Measurements from ENCODE around the gene COPZ1.
"Not testable (repeated sequence)": the region's sequence is repeated elsewhere in the genome, so short reads cannot be mapped to it uniquely, and the experiment has no call there.

The COPZ1 gene

DNA sequence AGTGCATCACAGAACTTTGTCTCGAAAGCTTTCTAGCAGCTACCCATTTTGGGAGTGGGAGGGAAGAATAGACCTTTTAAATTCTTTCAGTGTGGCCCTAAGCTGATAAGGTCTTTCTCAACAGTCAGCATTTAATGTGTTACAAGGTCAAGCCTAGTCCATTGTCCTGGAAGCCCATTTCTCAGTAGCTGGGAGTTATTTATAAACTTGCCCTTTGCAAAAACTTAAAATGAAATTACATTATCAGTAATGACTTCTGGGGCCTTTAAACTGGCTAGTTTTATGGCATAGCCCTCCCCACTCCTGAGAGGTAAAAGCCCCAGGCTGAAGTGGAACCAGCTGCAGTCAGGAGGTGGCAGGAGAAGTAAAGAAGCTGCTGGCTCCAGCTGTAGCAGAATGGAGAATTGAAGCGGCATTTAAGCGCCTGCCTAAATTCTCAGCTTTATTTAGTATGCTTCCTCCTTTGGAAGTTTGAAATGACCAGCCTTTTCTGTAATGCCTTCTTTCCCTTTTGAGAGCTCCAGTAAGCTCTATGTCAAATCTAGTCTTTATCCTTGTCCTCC, 12.4 kb downstream of the COPZ1 start:
- DNase-seq (ENCODE audit: low spot score), result no peak

DNA sequence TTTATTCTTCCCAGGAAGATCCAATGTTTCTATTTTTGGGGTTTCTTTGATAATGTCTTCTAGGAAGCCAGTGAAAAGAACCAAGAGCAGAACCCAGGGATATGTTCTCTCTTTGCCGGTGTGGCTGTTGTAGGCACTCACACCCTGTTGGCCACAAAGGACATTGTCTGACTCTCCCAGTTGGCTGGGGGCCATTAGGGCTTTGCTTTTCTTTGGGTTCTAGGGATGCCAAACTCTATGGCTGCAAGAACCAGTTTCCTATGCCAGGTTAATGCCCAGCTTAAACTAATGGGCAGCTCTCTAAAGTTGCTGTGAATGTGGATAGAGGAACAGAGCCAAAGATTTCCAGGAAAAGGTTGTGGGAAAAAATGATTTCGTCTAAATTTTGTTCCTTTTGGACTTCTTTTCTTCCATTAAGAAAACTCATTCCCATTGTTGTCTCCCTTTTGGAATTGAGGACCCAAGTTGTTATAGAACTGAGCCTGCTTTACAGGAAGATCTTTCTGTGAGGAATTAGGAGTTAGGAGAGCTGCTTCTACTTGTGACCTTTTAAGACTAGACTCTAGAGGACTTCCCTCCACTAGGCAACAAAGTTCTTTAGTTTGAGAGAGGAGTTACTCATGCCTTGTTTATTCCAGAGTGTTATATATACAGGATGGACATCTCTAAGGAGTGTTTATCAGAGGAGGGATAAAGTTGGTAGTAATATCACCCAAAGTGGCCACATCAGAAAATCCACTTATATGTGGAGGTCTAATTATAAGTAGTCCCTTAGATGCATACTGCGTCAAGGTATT, 13.1 kb downstream of the COPZ1 start:
- DNase-seq (ENCODE audit: low spot score), result no peak

DNA sequence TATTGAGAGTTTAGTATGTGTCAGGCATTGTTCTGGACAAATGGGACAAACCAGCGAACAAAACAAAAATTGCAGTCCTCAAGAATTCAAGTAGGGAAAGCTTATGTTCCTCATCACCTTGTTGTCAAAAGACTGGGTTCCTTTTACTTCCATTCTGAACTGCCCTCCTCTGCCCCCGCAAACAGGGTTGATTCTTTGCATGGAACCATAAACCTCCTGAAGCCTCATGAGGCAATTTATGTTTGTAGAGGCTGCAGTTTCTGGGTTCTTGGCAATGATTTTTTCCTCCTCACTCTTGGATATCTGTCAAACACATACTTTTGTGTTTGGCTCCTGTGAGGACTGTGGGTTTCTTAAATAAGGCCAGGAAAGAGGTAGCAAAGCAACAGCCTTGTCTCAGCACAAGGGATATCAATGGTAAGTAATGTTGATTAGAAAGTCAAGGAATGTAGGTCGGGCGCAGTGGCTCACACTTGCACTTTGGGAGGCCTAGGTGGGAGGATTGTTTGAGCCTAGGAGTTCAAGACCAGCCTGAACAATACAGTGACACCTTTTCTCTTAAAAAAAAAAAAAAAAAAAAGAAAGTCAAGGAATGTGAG, 13.9 kb downstream of the COPZ1 start:
- no peak for DNase-seq (ENCODE audit: low spot score)

DNA sequence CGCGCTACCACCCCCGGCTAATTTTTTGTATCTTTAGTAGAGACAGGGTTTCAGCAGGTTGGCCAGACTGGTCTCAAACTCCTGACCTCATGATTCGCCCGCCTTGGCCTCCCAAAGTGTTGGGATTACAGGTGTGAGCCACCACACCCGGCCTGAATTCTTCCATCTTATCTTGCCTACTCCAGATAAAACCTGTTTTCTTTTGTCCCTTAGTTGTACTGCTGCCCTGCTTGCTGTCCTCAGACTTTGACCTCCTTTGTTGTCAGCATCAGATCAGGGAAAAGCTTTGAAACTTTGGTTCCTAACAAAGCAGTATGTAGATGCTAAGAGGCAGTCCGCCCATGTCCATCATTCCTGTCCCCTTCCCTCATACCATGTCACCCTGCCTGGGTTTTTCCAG, 15.9 kb downstream of the COPZ1 start:
- DNase-seq (ENCODE audit: low spot score), result no peak

DNA sequence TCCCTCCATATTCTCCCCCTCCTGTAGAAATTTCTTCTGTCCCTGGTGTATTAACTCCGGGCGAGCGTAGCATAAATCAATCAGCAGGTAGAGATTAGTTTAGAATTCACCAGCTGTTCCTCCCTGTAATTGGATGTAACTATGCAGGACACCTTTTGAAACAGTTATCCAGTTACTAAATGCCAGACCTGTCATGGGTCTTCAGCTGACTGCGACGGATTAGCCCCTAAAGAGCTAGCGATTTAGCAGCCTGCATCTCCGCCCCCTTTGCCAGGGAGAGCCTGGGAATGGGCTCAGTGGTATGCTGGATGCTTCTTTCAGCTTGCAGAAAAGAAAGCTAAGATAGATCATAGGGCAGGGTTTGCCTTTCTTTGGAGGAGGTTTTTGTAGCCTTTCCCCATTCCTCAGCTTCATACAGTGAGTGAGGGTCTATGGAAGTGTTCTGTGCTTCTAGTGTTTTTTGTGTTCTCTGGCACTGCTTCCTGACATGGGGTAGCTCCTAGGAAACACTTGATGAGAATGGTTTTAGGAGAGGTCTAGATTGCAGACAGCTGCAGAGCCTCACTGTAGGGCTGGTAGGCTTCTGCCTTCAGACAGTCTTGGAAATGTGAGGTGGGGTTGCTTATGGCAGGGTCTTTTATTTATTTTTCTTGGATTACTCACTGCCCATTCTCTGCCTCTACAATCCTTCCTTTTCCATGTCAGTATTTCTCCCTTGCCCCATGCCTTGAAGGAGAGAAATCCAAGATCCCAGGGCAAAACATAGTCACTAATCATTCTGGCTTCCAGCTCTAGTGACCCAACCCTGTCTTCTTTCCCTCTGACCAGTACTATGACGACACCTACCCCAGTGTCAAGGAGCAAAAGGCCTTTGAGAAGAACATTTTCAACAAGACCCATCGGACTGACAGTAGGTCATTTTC, 16.7 kb downstream of the COPZ1 start:
- no peak for DNase-seq (ENCODE audit: low spot score)

DNA sequence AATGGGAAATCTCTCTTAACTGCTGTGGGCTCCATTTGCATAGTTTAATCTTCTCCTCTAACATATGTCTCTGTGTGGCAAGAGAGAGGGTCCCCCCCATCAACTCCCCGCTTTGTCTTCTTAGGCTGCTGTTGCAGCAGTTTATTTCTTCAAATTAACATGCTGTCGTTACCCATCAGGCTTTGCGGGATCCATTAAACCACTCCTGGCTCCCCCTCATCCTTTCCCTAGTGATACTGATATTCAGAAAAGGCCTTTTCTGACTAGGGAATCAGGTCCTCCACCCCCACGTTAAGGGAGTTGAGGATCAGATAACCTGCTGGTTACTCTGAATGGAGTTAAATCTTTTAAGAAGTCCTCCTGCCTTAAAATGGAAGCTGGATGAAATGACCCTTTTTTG, 24.1 kb downstream of the COPZ1 start:
- no peak for DNase-seq (ENCODE audit: low spot score)

DNA sequence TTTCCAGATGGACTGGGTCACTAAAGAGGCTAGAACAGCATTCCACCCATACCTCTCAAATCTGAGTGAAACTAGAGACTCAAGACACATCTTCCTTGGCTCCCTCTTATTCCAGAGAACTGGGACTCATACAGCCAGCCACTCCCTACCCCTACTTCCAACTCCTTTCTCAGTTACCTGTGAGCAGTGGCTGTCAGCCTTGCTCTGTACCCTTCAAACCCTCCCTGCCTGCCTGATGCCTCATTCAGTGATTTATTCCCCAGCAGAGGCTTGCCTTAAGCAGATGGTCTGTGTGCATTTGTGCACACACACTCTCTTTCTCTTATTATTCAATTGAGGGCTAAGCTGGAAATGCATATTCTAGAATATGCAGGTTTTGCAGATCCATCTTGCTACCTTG, 24.7 kb downstream of the COPZ1 start:
- no peak for DNase-seq (ENCODE audit: low spot score)

DNA sequence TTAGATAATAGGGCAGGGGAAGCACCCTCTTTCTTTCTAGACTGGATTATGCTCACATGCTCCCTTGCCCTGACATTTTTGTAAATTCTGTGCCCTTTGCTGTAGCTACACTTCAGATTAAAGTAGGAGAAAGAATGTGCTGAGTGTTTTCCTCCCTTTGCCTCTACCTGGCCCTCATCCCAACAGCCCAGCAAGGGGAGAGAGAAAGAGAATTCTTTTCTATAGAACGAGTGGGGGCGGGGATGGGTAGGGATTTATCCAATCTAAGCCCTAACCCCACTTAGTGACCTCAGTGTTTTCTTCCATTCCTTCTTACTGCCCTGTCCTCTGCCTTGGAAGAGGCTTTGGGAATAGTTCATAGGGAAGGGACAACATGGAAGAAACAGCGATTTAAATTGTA, 25.8 kb downstream of the COPZ1 start:
- DNase-seq (ENCODE audit: low spot score), result no peak

DNA sequence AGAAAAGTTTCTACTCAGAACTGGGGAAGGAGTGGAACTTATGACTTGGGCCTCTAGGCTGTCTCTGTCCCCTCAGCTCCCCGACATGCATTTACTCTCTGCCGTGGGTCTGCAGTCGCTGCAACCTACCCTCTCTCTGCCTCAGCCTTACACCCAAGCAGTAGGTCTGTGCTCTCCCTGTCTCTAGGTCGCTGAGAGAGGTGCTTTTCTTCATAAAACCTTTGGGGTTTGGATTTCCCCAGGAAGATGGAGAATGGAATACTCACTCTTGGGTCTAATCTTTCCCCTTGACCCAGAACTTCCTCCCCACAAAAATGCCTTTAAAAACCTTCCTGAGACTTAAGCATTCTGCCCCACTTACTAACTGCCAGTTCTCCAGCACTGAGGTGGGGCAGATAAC, 26.4 kb downstream of the COPZ1 start:
- DNase-seq (ENCODE audit: low spot score), result no peak

DNA sequence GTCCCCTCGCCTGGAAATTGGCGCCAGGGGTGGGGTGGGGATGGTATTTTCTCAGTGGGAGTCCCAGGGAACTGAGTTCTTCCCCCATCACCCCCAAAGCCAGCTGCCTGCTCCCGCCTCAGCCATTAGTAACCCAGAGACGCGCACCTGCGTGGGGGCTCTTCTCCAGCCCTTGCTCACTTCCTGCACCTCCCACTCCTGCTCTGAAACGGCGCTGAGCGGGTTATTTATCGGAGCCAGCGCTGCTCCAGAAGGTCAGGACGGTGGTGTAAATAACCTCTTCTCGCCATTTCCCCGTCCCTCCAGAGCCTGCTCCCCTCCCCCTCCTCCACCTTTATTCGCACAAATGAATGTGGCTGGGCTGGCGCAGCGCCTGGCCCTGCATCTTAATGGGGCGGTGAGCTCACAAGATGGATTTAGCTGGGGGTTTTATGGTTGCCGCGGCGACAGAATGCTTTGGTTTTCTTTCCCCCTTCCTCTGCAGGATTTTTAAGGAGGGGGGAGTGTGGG, 27.1 kb downstream of the COPZ1 start:
- DNase-seq (ENCODE audit: low spot score), result no peak

DNA sequence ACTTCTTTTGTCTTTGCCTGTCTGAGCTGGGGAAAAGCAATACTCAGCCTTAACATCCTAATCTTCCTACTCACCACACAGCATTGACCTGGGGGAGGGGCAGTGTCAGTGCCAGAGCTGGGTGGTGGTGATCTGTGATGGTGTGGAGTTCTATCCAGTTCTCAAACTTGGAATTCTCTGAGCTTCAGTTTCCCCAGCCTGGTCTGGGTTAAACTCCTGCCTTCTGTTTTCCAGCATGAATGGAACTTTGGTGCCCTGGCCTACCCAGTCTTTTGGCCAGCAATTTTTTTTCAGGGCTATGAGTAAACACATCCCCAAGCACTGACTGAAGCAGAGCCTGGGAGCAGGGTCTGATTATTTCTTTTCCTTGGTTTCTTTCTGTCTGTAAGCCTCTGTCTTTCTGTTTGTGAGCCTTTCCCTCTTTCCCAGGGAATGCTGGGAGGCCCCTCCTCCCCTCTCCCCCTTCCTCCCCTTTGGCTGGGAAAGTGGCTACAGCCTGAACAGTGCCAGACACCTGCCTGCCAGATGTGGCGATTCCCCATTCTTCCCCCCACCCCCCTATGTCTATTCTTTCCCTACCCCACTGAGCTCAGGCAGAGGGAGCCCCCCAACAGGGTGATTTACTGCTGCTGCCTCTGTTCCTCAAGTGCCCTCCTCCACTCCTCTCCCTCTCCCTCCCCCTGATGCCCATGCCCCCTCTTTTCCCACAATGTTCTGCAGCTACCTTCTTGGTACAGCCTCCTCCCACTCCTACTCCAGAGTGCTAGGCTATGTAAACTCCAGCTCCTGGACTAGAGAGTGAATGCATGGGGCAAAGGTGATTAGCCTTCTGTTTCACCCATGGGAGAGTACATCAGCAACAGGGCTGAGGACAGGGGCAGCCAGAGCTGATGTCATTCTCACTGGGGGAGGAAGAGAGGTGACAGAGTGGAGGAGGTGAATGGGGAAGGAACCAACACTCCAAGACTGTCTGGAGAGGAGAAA, 28.3 kb downstream of the COPZ1 start:
- DNase-seq (ENCODE audit: low spot score), result no peak

DNA sequence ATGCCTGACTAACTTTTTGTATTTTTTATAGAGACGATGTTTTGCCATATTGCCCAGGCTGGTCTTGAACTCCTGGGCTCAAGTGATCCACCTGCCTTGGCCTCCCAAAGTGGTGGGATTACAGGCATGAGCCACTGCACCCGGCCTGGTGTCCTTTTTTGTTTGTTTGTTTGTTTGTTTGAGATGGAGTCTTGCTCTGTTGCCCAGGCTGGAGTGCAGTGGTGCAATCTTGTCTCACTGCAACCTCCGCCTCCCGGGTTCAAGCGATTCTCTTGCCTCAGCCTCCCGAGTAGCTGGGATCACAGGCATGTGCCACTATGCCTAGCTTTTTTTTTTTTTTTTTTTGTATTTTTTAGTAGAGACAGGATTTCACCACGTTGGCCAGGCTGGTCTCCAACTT, 29.3 kb downstream of the COPZ1 start:
- DNase-seq (ENCODE audit: low spot score), result not testable (repeated sequence)

DNA sequence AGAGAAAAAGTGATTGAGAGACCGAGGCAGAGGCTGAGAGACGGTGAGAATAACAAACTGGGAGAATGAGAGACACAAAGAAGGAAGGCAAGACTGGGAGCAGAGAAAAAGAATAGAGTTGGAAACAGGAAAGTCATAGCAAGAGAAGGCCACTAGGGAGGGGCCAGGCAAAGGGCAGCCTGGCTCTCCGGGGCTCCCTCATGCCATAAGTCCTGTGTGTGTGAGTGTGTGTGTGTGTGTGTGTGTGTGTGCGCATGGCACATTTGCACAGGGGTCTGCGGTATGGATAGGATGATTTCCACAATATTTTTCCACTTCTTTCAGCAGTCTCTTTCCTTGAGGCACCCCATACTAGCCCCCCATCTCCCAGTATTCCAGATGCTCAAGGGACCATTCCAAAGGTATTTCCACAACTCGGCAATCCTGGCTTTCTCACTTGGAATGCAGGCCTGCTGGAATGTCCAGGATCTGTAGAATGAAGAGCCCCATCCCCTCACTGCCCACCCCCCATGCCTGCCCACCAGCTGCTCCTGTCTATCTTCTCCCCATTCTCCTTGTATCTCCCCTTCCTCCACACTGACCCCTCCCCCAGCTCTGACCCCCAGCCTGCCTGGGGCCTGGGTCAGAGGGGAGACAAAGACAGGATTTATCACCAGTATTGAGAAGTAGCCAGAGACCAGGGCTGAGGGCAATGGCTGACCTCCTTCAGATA, 30.3 kb downstream of the COPZ1 start:
- no peak for DNase-seq (ENCODE audit: low spot score)

DNA sequence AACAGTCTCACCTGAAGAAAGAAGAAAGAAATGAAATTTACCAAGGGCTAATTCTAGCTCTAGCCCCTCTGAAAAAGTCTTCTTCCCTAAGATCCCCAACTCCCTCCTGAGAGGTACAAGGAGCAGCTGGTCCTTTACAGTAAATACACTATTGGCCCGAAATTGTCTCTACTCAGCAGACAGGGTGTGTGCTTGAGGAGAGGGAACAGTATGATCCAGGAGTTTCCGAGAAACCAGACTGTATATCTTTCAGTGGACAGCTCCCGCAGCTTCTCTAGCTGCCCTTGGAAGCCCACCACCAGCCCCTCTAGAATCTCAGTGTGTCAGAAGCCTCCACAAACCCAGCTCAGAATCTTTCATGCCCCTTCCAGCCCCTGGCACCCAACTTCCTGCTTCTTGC, 31.3 kb downstream of the COPZ1 start:
- DNase-seq (ENCODE audit: low spot score), result no peak

DNA sequence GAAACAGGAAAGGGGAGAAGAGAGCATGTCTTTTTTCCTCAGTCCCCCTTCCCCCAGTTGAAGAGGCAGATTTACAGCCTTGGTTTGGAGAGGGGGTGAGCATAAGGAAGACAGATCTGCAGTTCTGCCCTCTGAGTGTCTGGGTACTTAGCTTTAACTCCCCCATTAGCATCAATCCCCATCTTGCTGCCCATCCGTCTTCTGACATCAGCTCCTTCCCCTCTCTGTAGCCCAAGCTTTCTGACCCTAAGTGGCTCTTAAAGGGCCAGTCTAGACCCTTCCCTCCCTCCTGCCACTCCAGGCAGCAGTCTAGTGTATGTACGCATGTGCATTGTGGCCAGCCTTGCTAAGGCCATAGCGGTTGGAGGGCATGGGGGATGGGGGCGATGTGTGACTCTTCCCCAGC, 32.0 kb downstream of the COPZ1 start:
- no peak for DNase-seq (ENCODE audit: low spot score)

DNA sequence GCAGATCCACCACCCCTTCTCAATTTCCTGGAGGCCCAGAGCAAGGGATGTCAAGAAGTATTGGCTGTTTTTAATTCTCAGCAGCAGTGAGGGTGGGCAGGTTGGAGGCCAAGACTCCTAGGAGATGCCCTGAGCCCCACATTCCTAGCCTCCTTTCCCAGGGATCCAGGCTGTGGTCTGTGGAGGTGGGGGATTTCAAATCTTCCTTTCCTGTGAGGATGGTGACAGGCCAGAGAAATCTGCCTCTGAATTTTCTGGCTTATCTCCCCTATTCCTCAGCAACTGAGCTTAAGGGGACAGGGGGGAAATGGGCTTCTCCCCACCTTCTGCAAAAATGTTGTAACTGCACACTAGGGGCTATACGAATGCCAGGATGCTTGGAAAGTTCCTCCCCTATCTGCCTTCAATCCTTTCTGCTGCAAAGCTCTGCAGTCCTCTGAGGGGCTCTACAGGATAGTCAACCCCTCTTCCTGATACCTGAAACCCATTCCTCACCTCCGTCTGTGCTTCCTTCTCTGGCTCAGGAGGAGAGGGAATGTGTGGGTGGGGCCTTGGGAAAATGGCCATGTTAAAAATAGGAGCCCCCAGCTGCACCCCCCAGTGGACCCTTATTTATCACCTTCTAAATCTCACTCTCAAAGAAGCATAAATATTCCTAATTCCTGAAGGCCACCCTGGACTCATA, 32.7 kb downstream of the COPZ1 start:
- no peak for DNase-seq (ENCODE audit: low spot score)

DNA sequence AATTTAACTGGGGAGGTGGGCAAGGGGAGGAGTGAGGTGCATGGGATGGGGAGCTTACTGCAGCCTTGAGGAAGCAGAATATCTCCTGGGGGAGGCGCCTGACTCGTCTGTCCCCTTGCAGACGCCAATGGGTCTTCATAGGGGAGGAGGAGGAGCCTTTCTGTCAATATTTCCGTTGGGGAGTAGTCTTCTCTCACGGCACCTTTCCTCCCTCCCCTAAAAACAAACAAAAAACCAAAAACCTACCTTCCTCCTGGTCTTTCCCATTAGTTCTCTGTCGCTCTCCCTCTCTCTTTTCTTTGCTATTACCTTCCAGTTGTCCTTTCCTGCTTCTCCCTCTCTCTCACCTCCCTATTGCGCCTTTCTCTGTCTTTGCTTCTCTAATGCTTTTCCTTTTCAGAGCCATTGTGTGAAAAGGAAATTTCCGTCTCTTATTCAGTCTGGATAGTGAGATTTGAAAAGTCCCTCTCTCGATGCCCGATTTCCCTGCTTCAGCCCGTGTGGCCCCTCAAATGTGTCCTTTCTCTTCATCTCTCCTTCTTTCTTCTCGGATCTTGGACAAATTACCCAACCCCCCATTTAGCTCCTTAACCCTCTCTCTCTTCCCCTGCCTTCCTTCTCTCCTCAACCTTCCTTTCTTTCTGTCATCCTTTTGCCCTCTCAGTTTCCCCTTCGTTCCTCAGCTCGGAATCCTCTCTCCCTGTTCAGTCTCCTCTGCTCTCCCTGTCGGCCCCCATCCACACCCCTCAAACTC, 33.4 kb downstream of the COPZ1 start:
- DNase-seq (ENCODE audit: low spot score), result no peak

DNA sequence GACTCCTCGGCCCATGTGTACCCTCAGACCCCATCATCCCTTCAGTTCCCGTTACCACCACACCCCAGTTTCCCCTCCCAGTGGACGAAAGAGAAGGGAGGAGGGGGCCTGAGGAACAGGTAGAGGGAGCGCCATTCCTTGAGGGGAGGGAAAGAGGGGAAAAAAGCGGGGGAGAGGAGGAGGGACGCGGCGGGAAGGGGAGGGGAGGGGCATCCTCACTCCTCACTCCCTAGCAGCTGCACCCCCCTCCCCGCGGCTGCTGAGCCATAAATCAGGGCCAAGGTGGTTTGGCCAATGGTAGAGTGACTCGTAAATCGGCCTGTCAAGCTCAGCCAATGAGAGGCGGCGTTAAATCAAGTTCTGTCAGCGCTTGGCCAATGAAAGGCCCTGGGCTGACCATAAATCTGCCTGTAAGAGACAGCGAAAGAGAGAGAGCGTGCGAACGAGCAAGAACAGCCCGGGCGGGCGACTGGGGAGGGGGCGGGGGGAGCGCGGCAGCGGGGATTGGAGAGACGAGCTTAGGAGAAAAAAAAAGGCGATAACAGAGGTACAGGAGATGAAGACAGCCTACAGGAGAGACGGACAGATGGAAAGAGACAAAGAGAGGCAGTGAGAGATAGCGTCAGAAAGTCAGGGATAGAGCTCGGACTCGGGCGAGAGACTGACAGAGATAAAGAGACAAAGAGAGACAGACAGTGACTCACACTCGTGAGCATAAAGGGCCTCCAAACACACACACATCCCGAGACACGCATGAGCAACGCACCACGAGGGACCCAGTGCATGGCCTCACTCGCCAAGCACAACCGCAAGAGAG, 34.2 kb downstream of the COPZ1 start:
- DNase-seq (ENCODE audit: low spot score), result peak; percentile 99

Measured in RKO (cell line).